ENCODE results near the gene SMAD3.
"Not testable (repeated sequence)": the region's sequence is repeated elsewhere in the genome, so short reads cannot be mapped to it uniquely, and the experiment has no call there.

The SMAD3 gene

DNA sequence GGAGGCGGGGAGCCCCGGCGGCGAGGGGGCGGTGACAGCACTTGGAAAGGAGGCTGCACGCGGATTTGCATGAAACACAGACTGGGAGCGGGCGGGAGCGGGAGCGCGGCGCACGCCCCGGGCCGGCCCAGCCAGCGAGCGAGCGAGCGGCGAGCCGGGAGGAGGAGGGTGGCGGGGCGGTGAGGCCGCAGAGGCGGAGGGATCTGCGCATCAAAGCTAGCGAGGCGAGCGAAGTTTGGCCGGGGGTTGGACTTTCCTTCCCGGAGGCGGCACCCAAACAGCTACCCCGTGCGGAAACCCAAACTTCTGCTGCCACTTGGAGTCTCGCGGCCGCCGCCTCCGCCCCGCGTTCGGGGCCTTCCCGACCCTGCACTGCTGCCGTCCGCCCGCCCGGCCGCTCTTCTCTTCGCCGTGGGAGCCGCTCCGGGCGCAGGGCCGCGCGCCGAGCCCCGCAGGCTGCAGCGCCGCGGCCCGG is at the start of gene SMAD3:
Gene SMAD3, plus strand, starts transcription at position 72 of the 475 bp plus-strand sequence. CDS start 553 bp downstream, outside the sequence.
- peak; percentile 59 for DNase-seq (ENCODE audit: low read depth)

DNA sequence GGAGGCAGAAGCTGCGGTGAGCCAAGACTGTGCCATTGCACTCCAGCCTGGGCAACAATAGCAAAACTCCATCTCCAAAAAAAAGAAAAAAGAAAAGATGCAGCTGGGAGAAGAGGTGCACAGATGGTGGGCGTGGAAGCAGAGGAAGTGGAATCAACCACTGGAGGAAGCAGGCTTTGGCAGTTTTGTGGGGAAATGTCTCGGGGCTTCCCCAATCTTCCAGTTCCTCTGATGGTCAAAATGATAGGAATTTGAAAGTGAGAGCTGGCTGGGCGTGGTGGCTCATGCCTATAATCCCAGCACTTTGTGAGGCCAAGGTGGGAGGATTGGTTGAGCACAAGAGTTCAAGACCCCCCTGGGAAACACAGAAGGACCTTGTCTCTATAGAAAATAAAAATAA is 48.1 kb upstream of the SMAD3 start:
- DNase-seq (ENCODE audit: low read depth) = no peak

DNA sequence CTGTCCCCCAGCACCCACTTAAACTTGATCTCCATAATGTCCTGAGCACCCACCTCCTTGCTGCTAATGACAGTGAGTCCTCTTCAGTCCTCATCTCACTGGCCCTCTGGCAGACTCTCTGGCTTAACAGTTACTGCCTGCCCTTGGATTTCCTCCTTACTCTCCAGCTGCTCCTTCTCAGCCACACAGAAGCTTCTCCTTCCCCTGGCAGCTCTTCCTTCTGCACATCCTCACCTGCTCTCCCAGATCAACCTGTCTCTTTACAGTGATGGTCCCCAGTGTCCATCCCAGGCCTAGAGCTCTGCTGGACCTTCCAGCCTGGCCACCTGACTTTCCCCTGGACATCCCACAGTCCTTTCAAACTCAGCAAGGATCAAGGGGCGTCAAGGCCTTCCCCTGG is 47.4 kb upstream of the SMAD3 start:
- DNase-seq (ENCODE audit: low read depth) = no peak

DNA sequence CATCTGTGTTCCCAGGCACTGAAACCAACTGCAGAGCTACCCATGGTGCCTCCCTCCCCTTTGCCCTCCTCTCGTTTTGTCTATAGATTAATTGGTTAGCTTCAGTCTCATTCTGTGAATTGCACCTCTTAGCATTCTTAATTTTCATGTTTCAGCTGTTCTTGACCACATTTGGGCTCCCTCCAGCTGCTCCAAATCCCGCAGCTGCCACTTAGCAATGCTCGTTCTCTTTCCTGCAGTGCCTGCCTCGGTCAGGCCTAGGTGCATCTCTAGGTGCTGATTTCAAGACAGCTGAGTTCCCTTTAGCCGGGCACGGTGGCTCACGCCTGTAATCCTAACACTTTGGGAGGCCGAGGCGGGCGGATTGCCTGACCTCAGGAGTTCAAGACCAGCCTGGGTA is 47.0 kb upstream of the SMAD3 start:
- DNase-seq (ENCODE audit: low read depth) = no peak

DNA sequence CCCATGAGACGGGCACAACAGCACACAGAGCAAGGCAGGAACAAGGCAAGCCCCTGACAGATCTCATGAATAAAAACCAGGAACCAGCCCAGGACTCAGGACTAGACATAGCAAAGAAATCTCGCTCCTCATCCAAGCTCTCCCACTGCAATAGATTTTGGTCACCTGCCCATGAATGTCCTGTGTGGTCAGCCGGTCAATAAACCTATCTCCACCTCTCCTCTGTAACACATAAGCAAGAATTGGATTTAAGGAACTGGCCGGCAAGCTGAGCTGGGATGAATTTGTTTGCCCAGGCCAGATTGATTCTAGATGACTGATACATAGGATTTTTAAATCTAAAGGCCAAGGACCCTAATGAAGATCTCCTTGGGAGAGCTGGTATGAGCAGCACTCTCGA is 46.3 kb upstream of the SMAD3 start:
- no peak for DNase-seq (ENCODE audit: low read depth)

DNA sequence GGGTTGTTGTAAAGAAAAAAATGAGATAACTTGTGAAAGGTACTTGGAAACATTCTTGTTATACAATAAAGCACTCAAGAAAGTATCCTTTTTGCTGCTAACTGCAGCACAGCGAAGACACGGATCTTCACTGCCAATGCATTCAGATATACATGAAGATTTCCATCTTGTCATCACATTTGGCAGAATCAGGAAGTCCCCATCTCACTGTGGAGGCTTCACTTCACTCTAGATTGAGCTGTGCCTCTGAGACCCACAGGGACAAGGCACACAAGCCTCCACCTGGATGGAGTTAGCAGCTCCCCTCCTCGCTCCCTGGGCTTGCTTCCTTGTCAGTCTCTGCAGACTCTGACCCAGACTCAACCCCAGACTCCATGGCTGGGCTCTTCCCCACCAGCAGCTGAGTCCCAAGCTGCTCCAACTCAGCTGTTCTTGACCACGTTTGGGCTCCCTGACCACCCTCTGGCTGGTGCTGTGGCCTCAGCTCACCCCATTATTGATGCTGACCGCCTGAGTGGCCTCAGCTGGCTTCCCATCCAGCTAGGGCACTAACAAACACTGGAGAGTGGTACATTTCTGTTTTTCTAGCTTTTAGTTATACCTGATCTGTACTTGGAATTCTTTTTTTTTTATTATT is 45.4 kb upstream of the SMAD3 start:
- no peak for DNase-seq (ENCODE audit: low read depth)

DNA sequence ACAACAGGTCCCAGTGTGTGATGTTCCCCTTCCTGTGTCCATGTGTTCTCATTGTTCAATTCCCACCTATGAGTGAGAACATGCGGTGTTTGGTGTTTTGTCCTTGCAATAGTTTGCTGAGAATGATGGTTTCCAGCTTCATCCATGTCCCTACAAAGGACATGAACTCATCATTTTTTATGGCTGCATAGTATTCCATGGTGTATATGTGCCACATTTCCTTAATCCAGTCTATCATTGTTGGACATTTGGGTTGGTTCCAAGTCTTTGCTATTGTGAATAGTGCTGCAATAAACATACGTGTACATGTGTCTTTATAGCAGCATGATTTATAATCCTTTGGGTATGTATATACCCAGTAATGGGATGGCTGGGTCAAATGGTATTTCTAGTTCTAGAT is 44.7 kb upstream of the SMAD3 start:
- not testable (repeated sequence) for DNase-seq (ENCODE audit: low read depth)

DNA sequence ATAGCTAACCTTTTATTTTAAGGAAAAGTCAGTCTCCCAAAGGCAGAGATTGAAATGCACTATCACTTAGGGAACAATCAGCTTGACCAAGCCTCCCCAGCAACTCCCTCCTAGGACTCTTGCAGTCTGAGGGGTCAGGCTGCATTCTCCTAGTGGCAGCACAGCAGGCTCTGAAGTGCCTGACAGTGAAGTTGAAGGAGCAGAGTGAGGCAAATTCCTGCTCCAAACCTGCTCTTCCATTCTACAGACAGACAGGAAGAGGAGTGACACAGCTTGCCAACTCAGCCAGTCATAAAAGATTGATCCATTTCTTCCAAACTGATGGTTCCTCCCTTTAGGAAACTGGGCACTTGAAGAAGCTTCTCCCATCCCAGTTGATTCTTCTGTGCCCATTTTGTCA is 43.9 kb upstream of the SMAD3 start:
- DNase-seq (ENCODE audit: low read depth) = no peak

DNA sequence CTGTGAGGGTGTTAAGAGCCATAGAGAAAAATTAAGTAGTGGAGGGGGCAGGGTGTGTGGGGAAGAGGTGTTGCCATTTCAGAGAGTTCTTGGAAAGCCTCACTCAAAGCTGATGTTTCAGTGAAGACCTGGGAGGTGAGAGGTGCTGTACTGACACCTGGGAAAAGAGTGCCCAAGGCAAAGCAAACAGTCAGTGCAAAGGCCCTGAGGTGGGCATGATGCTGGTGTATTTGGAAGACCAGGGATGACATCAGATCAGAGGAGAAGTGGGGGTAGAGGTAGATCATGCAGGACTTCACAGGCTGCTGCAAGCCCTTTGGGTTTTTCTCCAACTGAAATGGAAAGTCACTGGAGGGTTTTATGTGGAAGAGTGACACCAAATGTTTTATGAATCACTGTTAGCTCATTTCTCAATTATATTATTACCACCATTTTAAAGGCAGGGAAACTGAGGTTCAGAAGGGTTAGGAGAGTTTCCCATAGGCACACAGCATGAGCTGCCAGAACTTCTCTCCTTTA is 42.8 kb upstream of the SMAD3 start:
- no peak for DNase-seq (ENCODE audit: low read depth)

DNA sequence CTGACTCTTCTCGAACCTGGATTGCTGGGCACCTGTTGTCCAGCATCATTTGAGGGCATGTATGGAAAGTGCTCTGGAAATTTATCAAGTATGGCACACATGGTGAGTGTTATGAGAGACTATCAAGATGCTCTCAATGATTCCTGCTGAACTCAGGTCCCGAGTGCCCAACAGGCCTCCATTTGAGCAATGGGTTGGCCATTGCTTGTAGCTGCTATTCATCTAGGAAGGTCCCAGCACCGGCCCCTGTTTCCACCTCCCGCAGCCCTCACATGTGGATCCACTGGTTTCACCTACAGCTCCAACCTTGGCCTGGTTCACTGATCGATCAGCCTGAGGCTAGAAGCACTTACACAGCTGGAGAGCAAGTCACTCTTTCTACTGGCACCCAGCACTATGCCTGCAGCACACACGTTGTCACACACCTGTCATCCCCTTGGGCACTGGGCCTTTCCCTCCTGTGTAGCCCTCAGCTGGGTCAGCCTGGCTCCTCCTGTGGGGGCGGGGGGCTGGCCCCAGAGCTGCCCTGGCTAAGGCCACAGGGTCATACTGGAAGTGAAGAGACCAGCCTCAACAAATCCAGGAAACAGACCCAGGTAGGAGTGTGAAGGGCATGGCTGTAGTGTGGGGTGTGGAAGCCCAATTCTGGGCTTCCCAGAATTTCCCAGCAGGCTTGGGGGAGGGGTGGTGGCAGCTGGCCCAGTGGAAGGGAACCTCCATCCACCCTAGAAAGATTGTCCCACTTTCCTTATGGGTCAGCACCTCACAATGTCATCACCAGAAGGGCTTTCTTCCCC is 41.7 kb upstream of the SMAD3 start:
- no peak for DNase-seq (ENCODE audit: low read depth)

DNA sequence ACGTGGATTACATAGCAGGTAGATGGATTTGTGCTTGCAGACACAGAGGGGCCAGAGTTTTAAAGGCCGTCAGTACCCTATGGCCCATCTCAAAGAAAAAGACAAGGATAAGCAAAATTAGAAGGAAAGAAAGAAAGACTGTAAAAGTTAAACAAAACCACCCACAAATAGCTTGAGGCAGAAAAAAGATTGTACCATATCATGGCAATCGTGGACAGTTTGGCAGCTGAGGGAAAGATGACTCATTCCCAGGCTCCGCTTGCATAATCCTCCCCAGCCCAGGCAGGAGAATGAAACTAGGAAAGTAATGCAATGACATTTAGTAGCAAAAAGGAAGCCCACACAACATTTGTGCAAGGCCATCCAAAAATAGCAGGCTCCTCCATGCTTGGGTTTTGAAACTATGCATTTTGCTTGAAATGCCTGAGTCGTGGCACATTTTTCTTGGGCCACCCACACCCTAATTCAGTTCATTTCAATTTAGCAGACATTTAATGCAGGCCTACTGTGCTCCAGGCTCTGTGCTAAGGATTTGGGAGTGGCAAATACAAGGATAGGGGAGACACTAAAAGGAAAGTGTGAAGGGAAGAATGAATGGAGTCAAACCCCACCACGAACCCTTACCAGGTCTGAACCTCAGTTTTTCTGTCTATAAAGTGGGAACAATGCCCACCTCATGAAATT is 40.9 kb upstream of the SMAD3 start:
- DNase-seq (ENCODE audit: low read depth) = no peak

DNA sequence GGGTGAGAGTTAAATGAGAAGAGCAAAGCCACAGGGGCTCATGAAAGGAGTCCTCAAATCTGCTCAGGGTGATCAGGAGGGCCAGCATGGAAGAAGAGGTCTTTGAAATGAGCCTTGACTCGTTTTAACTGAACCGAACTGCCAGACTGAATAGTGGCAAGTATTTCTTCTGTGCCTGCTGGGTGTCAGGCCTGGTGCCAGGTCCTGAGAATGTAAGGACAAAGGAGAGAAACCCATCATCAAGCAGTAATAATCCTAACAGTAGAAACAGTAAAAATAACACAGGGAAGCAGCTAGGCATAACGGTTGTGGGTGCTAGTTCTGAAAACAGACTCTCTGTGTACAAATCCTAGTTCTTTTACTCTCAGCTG is 40.4 kb upstream of the SMAD3 start:
- DNase-seq (ENCODE audit: low read depth) = no peak

DNA sequence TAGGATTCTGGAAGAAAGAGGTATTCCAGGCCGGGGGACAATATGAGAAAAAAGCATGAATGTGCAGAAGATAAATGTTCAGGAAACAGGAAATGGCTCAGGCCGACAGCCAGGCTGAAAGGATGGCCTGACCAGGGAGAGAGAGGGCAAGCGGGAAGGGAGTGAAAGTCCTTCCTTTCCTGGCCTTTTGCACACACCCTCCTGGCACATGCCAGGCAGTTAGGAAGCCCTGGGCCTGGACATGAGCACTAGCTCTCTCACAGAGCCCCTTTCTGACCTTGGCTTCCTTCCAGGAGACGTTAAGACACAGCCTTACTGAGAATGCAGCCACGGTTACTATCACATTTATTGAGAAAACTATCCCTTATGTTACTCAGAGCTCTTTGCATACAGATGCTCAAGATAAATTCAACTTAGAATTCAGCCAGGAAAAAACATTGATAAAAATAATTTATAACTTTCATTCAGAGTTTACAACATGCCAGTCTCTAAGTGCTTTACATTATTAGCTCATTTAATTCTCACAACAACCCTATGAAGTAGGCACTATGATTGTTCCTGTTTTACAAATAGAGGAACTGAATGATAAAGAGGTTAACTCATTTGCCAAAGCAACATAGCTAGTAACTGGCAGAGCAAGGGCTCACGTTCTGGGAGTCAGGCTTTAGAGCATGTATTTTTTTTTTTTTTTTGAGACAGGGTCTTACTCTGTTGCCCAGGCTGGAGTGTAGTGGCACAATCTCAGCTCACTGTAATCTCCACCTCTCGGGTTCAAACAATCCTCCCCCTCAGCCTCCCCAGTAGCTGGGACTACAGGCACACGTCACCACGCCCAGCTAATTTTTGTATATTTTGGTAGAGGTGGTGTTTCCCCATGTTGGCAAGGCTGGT is 39.4 kb upstream of the SMAD3 start:
- no peak for DNase-seq (ENCODE audit: low read depth)

DNA sequence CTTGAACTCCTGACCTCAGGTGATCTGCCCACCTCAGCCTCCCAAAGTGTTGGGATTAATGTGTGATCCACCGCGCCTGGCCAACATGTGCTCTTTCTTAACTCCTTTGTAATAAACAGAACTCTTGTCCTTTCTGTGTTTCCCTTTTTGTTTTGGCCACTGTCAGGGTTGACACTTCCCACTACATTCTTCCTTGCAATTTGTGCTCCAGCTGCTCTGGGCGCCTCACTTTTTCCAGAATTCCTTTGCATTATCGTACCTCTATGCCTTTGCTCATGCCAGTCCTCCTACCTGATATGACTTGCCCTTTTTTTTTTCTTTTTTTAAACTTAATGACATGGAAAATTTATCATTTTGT is 38.8 kb upstream of the SMAD3 start:
- no peak for DNase-seq (ENCODE audit: low read depth)

DNA sequence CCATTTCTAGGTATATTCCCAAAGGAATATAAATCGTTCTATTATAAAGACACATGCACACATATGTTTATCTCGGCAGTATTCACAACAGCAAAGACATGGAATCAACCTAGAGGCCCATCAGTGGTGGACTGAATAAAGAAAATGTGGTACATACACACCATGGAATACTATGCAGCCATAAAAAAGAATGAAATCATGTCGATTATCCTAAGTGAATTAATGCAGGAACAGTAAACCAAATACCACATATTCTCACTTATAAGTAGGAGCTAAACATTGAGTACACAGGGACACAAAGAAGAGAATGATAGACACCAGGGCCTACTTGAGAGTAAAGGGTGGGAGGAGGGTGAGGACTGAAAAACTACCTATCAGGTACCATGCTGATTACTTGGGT is 37.0 kb upstream of the SMAD3 start:
- DNase-seq (ENCODE audit: low read depth) = not testable (repeated sequence)

DNA sequence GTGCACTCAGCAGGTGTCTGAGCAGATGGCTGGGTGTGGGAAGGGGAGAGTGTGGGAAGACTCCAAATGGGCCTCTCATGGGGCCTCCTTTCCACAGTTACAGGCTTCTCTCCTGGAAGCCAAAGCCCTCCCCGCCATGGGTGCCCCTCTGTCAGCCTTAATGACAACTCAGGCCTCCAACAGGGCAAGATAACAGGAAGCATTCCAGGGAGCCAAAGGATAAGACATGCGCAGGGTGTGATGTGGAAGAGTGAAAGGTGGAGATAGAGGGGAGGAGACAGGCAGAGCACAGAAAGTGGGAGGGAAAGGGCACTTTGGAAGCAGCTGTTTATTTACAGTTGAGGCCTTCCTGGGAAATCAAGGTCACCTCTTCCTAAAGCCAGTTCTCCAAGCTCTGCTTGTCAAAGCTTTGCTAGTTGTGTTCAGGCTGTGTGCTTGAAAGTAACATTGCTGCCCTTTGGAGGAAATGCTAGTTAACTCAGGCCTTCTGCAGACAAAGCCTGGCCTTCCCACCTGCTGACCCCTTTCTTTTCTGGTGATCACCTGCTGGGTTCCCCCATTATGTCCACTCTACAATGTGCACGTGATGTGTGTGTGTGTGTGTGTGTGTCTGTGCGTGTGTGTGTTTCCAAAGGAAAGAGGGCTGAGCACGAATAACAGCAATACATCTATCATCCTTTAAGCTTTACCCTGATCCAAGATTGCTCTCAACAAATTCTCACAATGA is 35.2 kb upstream of the SMAD3 start:
- DNase-seq (ENCODE audit: low read depth) = no peak

DNA sequence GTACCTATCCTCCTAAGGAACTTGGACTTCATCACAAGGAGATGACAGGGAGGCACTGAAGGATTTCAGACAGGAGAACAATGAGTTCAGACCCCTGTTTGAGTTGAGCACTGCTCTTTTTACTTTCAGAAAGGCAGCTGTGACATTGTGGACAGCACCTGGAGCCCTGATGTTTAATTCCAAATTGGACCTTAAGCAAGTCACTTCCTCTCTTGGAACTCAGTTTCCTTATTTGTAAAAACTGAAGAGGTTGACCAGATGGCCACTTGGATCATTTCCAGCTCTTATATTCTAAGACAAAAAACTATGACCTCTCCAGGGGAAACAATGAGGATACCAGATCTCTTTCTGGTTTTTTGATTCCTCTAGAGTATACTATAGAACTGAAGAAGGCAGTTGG is 34.1 kb upstream of the SMAD3 start:
- DNase-seq (ENCODE audit: low read depth) = no peak

DNA sequence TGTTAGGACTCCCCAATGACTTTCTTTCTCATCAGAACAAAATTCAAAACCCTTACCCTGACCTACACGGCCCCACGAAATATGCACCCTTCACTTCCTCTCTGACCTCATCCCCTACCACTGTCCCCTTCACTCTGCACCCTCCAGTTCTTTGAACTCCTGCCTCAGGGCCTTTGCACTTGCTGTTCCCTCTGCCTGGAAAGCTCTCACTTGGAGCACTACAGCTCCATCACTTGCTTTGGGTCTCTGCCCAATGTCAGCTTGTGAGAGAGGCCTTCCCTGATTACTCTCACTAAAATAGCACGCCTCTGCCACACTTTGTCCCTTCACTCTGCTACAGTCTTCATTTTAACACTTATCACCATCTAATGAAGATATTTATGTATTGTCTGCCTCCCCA is 32.8 kb upstream of the SMAD3 start:
- DNase-seq (ENCODE audit: low read depth) = no peak

DNA sequence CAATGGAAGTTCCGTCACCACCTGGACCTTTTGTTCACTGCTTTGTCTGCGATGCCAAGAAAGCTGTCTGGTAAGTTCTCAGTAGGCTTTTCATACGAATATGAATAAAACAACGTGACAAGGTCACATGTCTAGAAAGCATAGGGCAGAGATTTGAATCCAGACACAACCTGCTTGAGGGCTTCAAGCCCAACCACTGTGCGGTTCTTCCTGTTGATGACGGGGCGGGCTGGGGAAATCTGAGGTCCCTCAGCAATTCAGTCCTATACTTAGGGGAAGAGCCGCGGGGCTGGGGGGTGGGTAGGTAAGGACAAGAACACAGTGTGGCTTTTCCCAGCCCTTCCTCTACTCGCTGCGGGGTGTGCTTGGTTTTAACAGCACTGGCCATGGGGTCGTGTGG is 32.4 kb upstream of the SMAD3 start:
- no peak for DNase-seq (ENCODE audit: low read depth)

DNA sequence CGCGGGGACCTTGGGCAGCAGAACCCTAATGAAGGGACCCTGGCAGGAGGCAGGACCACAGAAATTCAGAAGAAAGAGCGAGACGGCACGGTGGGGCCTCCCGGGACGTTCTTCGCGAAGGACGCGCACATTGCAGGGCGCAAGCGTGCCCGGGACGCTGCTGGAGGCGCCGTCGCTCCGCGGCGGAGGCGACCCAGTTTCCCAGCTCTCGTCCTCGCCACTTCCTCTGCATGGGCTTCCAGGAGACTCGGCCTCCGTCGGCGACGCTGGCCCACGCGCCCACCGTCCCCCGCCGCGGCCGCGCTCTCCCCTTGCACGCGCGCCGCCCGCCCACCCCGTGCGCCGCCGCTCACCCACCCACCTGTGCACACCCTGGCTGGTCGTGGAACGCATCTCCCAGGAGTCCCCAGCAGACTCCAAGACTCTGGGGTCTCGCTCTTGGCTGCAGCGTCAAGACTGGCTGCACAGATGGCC is 31.8 kb upstream of the SMAD3 start:
- no peak for DNase-seq (ENCODE audit: low read depth)

DNA sequence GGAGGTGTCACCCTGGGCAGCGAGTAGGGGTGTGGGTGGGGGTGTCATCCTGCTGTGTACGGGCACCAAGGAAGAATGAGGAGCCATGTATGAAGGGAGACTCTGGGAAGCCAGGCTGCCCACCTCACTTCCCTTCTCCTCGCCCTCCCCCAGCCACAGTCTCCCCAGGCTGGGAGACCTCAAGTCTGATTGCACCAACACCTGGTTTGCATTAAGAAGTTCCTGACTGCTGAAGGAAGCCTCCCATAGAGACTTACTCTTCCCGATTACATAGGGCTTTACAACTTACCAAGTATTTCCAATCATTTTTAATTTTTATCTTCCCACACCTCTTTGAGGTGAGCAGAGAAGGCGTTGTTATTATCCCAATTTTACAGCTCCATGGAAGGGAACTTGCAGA is 29.5 kb upstream of the SMAD3 start:
- no peak for DNase-seq (ENCODE audit: low read depth)
